HG02571 (cell line): Measurements from ENCODE around the gene GPC3.

Source experiments
- ATAC-seq: cut with Tn5 transposase; IDR thresholded peaks from one replicate; pipeline ENCODE4 v1.9.1; 2021; ENCODE audit warnings: mild to moderate bottlenecking, moderate library complexity; ENCODE audit not compliant: unreplicated experiment

Gene GPC3

DNA sequence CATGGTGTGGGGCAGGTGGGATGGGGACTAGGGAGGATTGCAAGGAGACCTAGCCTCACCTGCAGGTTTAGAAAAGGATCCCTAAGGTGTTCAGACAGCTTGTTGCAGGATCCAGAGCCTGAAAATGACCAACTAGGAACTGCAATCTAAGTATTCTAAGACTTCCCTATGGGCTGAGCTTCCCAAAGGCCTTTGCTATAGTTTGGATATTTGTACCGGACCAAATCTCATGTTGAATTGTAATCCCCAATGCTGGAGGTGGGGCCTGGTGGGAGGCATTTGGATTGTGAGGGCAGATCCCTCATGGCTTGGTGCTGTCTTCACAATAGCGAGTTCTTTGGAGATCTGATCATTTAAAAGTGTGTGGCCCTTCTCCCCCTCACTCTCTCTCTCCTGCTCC is 52.1 kb downstream of the GPC3 start:
- no peak for ATAC-seq

DNA sequence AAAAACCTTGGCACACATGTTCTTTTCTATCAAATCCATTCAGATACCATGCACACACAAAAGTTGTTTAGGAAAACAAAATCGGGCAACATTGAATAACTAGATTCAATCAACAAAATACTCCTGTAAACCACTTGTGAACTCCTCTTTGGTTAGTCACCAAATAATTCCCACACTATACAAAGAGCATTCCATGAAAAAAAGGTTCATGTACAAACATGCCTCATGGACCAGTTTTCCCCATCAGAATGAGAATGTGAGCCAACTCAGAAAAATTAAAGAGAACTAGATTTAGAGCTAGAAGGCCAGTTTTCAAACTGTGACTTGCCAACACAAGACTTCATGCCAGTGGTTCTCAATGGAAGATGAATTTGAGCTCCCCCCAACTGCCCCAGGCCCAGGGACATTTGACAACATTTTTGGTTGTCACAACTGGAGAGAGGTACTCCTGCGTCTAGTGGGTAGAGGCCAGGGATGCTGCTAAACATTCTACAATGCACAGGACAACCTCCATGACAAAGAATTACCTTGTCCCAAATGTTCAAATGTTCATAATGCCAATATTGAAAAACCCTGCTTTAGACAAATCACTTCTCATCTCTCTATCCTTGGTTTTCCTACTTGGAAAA is 55.4 kb downstream of the GPC3 start:
- ATAC-seq, result no peak

DNA sequence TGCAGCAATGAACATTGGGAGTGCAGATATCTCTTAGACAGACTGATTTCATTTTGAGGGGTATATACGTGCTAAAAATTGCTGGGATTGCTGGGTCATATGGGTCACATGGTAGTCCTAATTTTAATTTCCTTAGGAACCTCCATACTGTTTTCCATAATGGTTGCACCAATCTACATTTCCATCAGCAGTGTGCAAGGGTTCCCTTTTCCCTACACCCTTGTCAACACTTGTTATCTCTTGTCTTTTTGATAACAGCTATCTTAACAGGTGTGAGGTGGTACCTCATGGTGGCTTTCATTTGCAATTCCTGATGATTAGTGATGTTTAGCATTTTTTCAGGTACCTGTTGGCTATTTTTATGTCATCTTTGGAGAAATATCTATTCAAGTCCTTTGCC is 57.0 kb downstream of the GPC3 start:
- ATAC-seq, result no peak

DNA sequence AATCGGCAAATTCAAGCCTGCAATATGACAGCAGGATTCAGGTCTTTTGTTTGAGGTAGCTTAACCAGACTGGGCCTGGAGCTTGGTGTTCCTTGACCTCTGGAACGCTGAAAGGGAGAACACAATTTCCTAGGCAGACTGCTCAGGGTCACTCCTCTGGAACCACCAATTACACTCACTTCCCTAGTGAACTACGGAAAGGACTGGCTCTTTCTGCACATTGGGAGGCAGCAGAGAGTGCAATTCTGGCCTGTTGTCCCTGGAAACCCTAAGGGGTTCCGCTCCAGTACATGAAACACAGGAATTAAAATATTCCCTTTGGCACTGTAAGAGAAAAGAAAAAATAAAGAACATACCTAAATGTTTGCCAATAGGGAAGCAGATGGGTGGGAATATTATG is 58.6 kb downstream of the GPC3 start:
- no peak for ATAC-seq

DNA sequence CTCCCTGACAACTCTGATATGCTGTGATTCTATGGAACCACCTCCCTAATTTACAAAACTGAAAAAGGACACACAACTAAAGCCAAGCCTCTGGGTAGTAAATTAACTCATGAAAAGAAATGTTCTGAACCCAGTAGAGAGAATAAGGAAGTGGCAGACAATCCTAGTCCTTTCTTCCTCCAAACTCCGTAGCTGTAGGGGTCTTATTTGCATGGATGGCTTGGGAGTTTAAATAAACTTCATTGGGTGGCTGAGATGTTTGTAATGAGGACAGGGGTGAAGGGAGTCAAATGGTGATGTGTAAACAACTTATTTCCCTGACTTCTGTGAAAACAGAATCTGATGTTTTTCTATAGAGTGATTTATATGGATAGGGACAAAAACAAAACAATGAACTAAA is 59.3 kb downstream of the GPC3 start:
- no peak for ATAC-seq

DNA sequence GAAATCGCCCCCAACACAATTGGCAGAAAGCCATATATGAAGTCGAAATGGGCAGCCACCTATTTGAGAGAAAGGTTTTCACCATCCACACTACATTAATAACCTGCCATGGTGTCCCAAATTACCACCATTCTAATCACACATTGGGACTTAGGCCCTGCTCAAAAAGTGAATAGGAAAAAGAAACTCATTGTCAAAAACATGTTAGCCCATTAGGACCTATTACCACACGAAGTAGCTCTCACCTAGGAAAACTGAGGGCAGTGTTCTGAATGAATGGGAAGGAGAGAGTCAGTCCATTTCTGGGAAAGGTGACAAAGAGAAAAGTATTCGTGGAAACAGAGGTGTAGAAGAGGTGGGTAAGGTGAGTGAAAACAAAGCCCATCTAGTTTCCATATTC is 60.8 kb downstream of the GPC3 start:
- no peak for ATAC-seq

DNA sequence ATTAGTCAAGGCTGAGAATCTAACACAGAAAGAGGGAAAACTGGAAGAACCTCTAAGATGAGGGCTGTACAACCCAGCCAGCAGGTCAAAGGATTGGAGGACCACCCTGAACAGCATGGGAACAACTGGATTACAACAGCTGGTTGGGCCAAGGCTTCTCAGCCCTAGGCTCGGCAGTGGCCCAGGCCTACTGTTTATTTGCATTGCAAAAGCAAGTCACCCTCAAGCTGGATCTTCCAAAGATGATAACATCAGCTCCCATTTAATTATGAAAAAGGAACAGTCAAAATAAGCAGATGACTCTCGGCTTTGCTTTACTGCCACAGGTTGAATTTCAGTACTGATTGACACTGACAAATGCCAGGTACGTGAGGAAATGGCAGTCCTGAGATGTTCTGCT is 61.8 kb downstream of the GPC3 start:
- ATAC-seq, result no peak

DNA sequence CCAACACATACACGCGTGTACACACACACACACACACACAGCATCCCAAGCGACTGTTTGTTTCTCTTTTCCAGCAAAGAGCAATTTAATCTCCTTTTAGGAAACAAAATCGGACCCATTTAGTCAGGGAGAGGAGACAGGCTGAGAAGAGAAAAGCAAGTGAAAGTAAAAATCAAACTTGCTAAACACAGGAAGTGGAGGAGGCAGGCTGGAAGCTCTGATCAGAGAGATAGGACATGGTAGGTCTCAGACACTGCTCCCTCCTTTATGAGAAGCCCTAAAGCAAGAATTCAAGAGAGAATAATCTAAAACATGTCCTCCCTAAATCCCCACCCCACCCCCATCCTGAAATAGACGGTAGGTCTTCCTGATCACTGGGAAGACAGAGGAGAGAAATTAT is 62.3 kb downstream of the GPC3 start:
- ATAC-seq, result no peak

DNA sequence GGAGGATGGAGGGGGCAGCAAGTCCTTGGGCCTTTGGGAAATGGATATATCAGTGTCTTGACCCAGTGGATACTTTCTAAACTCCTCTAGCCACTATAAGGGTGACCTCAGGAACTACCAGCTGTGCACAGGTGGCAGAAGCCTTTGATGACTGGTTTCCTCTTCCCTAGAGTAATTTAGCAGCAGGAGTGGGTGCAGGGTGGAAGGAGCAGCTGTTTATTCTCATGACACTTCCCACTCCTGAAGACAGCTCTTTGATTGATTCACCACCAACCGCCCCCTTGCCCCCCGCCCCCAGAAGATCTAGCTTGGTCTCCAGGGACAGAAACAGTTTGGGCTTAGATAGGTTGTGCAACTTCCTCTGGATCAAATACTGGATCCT is 63.0 kb downstream of the GPC3 start:
- ATAC-seq, result no peak

DNA sequence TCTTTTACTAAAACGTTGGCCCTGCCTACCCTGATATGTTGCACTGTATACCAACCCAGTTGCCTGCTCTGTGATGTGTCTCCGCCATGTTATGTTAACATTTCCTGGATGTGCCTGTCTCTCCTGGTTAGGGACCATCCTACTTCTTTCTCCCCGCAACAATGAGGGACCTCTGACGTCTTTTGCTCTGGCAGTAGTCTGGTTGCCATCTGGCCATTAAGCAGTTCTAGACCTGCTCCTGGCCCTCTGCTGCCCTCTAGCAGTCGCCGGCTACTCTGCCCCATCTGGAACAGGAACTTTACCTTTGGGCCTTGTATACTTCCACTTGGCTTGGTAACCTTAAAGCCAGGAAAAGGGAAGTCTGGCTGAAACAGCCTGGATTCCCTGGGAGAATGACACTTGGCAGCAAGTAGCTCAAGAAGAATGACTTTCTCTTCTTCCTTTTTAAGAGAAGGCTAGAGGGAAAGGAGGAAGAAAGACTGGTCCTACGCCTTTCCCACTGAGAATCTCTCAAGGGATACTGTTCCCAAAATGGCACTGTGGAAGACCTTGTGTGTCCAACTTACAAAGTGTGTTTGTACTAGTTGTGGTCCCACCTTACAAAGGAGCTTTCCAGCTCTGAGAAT is 63.5 kb downstream of the GPC3 start:
- ATAC-seq, result no peak

DNA sequence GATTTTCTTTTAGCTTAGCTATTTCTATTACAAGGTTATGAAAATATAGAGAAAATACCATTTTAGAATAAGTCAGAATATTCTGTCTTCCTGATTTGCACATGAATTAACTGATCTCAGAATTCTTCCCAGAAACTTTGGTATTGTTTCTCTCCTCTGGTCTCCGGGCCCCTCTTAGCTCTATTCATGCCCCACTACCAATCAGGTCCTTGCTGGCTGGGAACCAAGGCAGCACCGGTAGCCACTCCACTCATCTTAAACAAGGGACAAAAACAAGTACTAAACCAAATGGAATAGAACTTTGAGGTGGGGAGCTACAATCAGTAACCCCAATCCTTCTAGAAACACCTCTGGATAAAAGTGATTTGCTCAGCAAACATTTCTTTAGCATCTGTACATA is 64.3 kb downstream of the GPC3 start:
- ATAC-seq, result no peak

DNA sequence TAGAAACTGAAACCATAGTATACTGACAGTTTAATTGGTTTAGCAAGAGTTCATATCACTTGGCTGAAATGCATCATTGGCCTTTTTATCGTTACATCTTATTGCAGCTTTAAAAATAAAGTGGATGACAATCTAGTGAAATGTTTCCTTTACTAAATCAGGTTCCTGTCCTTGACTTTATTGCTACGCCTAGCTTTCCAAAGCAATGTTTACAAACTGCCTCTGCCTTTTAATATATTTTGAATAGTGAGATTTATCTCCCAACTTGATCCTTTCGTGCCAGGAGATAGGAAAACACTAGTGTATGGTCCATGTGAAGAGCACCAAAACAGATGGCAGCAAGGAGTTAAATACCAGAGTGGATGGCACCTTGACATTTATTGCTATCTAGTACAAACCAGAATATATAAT is 67.0 kb downstream of the GPC3 start:
- ATAC-seq, result no peak

DNA sequence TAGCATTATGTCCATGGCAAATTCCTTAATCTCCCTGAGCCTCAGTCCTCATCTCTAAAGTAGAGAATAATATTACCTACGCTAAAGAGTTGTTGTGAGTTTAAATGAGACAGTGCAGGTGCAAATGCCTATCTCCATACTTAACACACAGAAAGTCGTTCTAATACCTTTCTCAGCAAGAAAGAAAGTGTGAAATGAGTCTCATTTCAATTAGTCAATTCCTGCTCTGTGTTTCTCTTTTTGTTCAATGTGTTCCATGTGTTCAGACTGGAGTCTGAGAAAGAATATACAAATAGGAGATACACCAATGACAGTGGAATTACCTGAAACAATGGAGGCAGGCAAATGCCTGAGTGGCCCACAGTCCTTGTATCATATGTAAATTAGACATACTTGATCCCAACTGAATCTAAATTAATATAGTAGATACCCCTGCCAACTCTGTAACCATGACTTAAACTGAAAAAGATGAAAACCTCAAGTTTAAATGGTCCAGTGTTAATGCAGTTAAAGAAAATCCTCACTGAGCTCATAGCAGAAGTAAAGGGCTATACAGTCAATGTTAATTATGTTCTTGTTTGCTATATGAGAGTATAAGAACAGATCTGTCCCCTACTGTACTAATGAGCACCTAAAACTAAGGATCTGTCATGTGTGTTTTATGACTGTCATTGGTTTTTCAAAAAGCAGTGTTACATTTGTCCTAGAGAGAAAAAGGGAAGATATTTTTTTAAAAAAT is 68.2 kb downstream of the GPC3 start:
- no peak for ATAC-seq

DNA sequence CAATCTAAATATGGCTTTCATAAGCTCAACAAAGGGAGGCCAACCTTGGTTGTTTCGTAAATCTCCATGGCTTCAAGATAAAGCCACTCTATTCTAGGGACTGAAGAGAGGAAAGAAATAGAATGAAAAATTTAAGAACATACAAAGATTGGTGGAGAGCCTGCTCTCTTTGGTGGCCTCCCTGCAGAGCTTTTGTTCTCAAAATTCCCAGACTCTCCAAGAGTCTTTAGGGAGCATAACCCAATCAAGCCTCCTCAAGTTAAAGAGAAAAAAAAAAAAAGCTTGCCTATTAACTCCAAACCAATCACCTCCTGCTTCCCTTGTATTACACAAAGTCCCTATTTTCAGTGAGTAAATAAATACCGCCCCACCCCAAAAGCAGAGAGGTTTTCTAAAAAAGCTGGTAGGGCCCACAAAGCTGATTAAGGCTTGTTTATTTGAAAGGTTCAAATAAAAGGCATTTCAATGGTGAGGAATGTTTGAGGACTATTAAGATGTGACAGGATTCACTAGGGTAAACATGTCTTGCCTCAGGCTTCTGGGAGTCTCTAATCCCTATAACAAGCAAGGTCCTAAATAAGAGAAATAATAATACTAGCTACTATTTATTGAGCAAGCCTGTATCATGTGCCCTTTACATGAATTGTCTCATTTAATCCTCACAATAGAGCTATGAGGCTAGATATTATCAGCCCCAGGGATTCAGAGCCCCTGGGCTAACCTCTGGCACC is 71.6 kb downstream of the GPC3 start:
- ATAC-seq, result no peak

DNA sequence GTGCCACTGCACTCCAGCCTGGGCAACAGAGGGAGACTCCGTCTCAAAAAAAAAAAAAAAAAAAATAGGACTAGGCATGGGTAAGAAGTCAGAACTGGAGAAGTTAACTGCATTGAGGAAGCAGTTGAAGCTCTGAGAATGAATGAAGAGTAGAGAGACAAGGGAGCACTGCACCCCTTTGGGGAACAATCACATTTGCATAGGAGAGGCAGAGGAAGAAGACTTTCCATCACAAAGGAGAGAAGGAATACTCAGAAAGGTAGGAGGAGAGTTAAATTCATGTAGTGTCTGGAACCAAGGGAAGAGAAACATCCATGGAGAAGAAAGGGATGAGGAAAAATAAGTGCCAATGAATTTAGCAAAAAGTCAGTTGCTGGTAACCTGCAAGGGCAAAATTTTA is 72.4 kb downstream of the GPC3 start:
- no peak for ATAC-seq

DNA sequence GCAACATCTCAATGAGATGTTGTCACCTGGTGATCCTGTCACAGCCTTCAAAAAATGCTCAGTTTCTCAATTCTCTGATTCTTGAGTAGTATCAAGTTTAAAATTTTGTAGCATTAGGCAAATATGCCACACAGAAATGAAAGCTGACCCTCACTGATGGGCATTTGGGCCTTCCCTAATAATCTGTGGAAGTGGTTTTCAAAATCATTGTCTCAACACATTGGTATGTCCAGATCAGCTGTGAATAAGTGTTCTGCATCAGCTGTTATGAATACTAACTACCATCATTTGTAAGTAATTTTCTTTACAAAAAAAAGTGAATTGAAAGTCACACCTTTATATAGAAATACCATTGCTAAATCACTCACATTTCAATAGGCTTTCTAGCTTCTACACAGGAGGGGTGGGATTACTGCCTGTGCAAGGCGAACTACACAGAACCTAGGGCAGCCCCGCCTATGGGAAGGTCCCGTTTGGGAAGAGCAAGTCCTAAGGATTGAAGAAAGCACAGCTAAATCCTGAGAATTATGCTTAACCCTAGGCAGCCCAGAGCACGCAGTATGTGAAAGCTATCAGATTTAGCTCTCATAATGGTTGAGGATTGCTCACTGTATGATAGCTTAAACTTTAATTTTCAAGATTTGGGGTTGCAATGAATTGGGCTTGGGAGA is 73.4 kb downstream of the GPC3 start:
- ATAC-seq, result no peak

DNA sequence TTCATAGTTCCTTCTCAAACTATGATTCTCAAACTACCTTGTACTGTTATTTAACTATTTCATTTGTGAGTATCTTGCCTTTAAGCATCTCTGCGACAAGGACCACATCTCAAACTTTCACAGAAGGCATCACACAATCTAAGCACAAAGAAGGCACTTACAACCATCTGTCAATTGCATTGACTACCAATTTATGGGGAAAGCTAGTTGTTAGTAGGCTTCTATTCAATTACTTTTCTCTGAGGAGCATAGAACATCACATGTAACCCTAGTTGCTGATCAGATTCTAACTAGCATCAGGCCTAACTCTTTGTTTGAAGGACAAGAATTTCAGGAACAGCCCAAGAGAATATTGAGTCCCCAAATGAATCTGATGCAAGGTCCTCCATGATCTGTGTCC is 74.9 kb downstream of the GPC3 start:
- no peak for ATAC-seq

DNA sequence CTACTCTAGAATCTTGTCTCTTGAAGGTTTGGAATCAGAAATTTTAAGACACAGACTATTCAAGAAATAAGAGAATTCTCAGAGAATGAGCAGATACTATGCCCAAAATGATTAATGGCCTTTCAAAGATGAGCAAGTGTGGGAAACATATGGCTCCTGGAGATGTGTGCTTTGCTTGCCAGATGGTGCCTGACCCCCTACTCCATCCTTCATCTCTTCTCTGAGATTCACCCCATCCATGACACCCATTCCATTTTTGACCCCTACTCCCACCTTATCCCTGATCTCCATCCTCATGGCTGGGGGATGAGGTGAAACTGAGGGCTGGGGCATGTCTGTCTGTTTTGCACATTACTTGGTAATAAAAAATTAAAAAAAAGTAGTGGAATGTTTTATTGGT is 75.5 kb downstream of the GPC3 start:
- ATAC-seq, result no peak

DNA sequence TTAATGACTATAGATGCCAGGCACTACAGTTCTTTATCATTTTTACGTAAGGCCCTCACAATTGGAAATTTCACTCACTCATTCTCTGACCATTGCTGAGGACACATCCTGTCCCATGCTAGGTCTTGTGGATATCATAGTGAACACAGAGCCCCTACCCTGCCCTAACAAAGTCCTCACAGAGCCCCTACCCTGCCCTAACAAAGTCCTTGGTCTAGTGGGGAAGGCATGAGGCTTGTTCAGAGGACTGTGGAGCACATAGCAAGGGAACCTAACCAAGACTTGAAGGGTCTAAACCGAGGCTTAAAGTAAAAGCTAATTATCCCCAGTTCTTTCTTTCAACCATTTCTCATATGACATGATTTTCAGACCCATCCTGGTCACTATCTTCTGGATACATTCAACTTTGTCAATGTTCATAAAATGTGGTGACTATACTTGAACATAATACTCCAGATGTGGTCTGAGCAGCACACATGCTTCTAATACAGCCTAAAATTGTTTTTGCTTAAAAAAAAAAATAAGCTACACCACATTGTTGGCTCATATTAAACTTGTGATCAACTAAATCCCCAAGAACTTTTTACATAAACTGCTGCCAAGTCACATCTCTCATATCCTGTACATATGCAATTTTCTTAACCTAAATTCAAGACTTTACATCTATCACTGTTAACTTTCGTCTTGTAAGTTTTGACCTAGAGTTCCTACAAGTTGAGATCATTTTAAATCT is 77.0 kb downstream of the GPC3 start:
- ATAC-seq, result no peak

DNA sequence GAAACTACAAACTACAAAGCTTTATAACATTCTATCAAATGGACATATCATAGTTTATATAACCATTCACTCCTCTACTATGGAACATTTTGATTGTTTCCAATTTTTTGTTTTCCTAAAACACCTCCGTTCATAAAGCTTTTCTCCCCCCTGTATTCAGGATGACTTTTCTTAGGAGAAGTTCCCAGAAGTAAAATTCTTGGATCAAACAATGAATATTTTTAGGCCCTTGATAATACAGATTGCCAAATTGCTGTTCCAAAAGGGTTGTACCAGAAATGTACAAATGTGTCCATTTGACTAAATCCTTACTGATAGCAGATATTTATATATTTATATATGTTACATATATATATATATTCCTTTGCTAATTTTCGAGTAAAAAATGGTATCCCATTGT is 77.8 kb downstream of the GPC3 start:
- ATAC-seq, result no peak

DNA sequence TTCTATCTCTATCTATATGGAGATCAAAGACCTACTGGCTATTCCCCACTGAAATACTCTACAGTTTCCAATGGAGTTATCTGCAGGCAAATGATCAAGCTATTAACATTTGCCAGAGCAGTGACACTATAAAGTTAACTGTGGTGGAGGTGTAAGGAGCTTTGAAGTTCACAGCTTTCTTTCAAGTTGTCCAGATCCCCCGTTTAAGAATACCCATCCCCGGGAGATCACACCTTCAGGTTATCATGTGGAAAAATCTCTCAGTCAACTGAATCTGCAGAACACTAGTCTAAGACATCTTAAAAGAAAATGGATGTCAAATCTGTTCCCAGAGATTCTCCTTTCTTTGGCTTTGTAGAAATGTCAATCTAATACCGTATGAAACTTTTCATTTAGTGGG is 80.1 kb downstream of the GPC3 start:
- no peak for ATAC-seq
